Mesenchymal stem cell (in vitro differentiated cells and primary cell): Measurements from ENCODE around the gene PDPN.
A peak's percentile ranks its signal among the peaks of the same experiment; 100 is the strongest.

Experiments used
- DNase-seq: peaks from one replicate; pipeline ENCODE4 v3.0.0-alpha.2; 2013
- H2AFZ ChIP-seq: one replicate; pipeline ENCODE4 v1.6.1; 2013; ENCODE audit warnings: low read depth, mild to moderate bottlenecking, control low read depth, inconsistent platforms, low read length, moderate library complexity
- H2AK5ac ChIP-seq: 2 replicates; pipeline ENCODE4 v1.6.1; 2013; ENCODE audit warnings: low read length, moderate library complexity, mild to moderate bottlenecking, inconsistent platforms; ENCODE audit not compliant: severe bottlenecking
- H2BK120ac ChIP-seq: one replicate; pipeline ENCODE4 v1.6.1; 2013; ENCODE audit warnings: low read depth, mild to moderate bottlenecking, inconsistent platforms, low read length, moderate library complexity
- H2BK12ac ChIP-seq, 2 experiments: one replicate each; pipeline ENCODE4 v1.6.1; 2013; ENCODE audit warnings: inconsistent platforms in 2 of 2, low read length in 2 of 2, mild to moderate bottlenecking in 2 of 2, moderate library complexity in 2 of 2, control low read depth in 1 of 2
- H2BK15ac ChIP-seq: one replicate; pipeline ENCODE4 v1.6.1; 2013; ENCODE audit warnings: mild to moderate bottlenecking, low read depth, inconsistent platforms; ENCODE audit not compliant: poor library complexity, severe bottlenecking
- H2BK5ac ChIP-seq: 2 replicates; pipeline ENCODE4 v1.6.1; 2013; ENCODE audit warnings: low read depth, mild to moderate bottlenecking, low read length, control low read depth, inconsistent platforms; ENCODE audit not compliant: poor library complexity, severe bottlenecking
- H3K14ac ChIP-seq, 2 experiments: one replicate each; pipeline ENCODE4 v1.6.1; 2013; ENCODE audit warnings: inconsistent platforms in 2 of 2, low read length in 2 of 2, control low read depth in 1 of 2, mild to moderate bottlenecking in 1 of 2, moderate library complexity in 1 of 2
- H3K18ac ChIP-seq, 2 experiments: one replicate each; pipeline ENCODE4 v1.6.1; 2013; ENCODE audit warnings: inconsistent platforms in 2 of 2, low read length in 2 of 2, control low read depth in 1 of 2, low read depth in 1 of 2, mild to moderate bottlenecking in 1 of 2
- H3K23ac ChIP-seq, 2 experiments: one replicate each; pipeline ENCODE4 v1.6.1; 2013; ENCODE audit warnings: inconsistent platforms in 2 of 2, low read length in 2 of 2, mild to moderate bottlenecking in 2 of 2, moderate library complexity in 2 of 2, control low read depth in 1 of 2
- H3K27ac ChIP-seq: 2 replicates; pipeline ENCODE4 v1.5.1; 2013; ENCODE audit warnings: mild to moderate bottlenecking, moderate library complexity, low read length, control low read depth, inconsistent platforms; ENCODE audit not compliant: poor library complexity, severe bottlenecking
- H3K27me3 ChIP-seq, 2 experiments: 2 replicates each; pipeline versions ENCODE4 v1.6.1 to v1.7.0; 2013; ENCODE audit warnings: low read length in 2 of 2, mild to moderate bottlenecking in 2 of 2, moderate library complexity in 2 of 2, control low read depth in 1 of 2, inconsistent platforms in 1 of 2; ENCODE audit not compliant: control insufficient read depth in 1 of 2, insufficient read depth in 1 of 2
- H3K36me3 ChIP-seq, 2 experiments: 2 replicates each; pipeline versions ENCODE4 v1.6.1 to v1.7.0; 2013; ENCODE audit warnings: low read length in 2 of 2, control low read depth in 1 of 2, inconsistent platforms in 1 of 2, low read depth in 1 of 2, mild to moderate bottlenecking in 1 of 2; ENCODE audit not compliant: insufficient read depth in 2 of 2, control insufficient read depth in 1 of 2
- H3K4ac ChIP-seq, 2 experiments: one replicate each; pipeline ENCODE4 v1.6.1; 2013; ENCODE audit warnings: inconsistent platforms in 2 of 2, low read length in 2 of 2, mild to moderate bottlenecking in 2 of 2, moderate library complexity in 2 of 2, control low read depth in 1 of 2, low read depth in 1 of 2
- H3K4me1 ChIP-seq: 2 replicates; pipeline ENCODE4 v1.6.1; 2013; ENCODE audit warnings: low read depth, low read length, control low read depth; ENCODE audit not compliant: control insufficient read depth, insufficient read depth
- H3K4me2 ChIP-seq: 2 replicates; pipeline ENCODE4 v1.6.1; 2013; ENCODE audit warnings: low read length, mild to moderate bottlenecking, inconsistent platforms; ENCODE audit not compliant: poor library complexity, severe bottlenecking
- H3K4me3 ChIP-seq, 2 experiments: 2 replicates each; pipeline versions ENCODE4 v1.5.1 to v1.7.0; 2013; ENCODE audit warnings: low read length in 2 of 2, mild to moderate bottlenecking in 2 of 2, control low read depth in 1 of 2, low read depth in 1 of 2; ENCODE audit not compliant: insufficient read depth in 1 of 2
- H3K79me1 ChIP-seq: replicated peaks from 2 replicates; pipeline ENCODE4 v1.6.1; 2013; ENCODE audit warnings: mild to moderate bottlenecking, control low read depth, low read length, inconsistent platforms; ENCODE audit not compliant: poor library complexity, severe bottlenecking
- H3K9ac ChIP-seq: 2 replicates; pipeline ENCODE4 v1.7.0; 2013; ENCODE audit warnings: mild to moderate bottlenecking, low read length, moderate library complexity
- H3K9me3 ChIP-seq: 2 replicates; pipeline ENCODE4 v1.7.0; 2013; ENCODE audit warnings: mild to moderate bottlenecking, low read length; ENCODE audit not compliant: control insufficient read depth
- H4K8ac ChIP-seq: one replicate; pipeline ENCODE4 v1.6.1; 2013; ENCODE audit warnings: inconsistent platforms, mild to moderate bottlenecking, low read length, moderate library complexity
- H4K91ac ChIP-seq: one replicate; pipeline ENCODE4 v1.6.1; 2013; ENCODE audit warnings: mild to moderate bottlenecking, low read length, inconsistent platforms
- WGBS: methylation state at CpG from one replicate; pipeline ENCODE4 v1.1.7; 2013; ENCODE audit warnings: mixed read lengths; 5-methylcytosine and 5-hydroxymethylcytosine counted together

The PDPN gene

DNA sequence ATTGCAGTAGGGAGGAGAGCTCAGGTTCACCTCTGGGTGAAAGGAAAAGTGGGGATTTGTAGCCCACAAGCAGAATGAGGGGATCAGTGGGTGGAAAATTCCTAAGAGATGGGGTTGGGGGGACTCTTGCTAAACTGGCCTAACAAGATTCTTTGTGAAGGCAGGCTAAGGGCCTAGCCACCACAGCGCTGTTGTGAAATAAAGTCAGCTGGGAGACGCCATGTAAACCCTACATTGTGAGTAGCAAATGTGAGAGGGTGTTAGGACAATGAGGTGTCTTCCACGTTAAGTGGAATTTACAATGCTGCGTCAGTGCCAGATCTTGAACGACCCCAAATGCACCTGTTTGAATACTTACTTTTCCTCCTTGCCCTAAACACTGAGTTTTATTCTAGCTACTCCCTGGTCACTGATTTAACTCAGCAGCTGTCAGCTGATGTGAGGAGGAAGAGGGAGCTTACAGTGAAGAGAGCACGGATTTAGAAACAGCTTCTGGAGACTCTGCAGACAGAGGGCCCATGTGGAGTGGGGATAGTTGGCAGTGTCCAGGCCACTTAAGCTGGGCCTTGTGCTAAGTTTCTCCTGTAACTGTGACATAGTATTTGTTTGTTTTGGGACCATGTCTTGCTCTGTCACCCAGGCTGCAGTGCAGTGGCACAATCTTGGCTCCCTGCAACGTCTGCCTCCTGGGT lies 17.3 kb downstream of the PDPN start:
- Histone ChIP-seq H3K4me1 (no peaks in the 10 kb centered on the region), H4K91ac (no peak overlapping the region), H4K8ac (no peak overlapping the region), H2BK5ac (no peak overlapping the region), H2BK15ac (no peak overlapping the region), H3K36me3 (peaks cover 0 to 5% of the 10 kb centered on the region in 2 experiments), H2BK120ac (no peak overlapping the region), H3K27ac (no peak overlapping the region), H2AFZ (no peak overlapping the region), H3K79me1 (no peaks in the 10 kb centered on the region), H3K18ac (no peak overlapping the region), H2AK5ac (no peak overlapping the region), H3K4me3 (no peak overlapping the region), H2BK12ac (no peak overlapping the region), H3K27me3 (no peaks in the 10 kb centered on the region), H3K9me3 (no peaks in the 10 kb centered on the region), H3K4ac (peak overlapping the region in 1 of 2 experiments; percentile 41), H3K23ac (no peak overlapping the region), H3K4me2 (no peak overlapping the region), H3K9ac (no peak overlapping the region), H3K14ac (no peak overlapping the region)
- WGBS = 74% methylated on average over 7 of the region's 7 CpGs
- no peak for DNase-seq

GRCh38 chr1:13604176-13604575 lies 20.5 kb downstream of the PDPN start:
- Histone ChIP-seq H3K4me2 (no peak overlapping the region), H4K8ac (no peak overlapping the region), H3K79me1 (no peaks in the 10 kb centered on the region), H3K4ac (no peak overlapping the region), H2AFZ (no peak overlapping the region), H2BK120ac (no peak overlapping the region), H3K23ac (no peak overlapping the region), H3K27me3 (no peaks in the 10 kb centered on the region), H3K4me3 (no peak overlapping the region), H3K14ac (no peak overlapping the region), H2BK15ac (no peak overlapping the region), H2BK5ac (no peak overlapping the region), H3K4me1 (no peaks in the 10 kb centered on the region), H3K36me3 (peaks cover 0 to 18% of the 10 kb centered on the region in 2 experiments), H3K9ac (peak overlapping the region; percentile 84), H4K91ac (no peak overlapping the region), H2BK12ac (no peak overlapping the region), H3K18ac (no peak overlapping the region), H3K27ac (no peak overlapping the region), H2AK5ac (no peak overlapping the region), H3K9me3 (no peaks in the 10 kb centered on the region)
- 88% methylated on average over 4 of the region's 5 CpGs for WGBS
- DNase-seq = no peak

GRCh38 chr1:13604721-13605120 lies 21.1 kb downstream of the PDPN start:
- no peak overlapping the region for H2BK15ac ChIP-seq
- no peak for DNase-seq
- no peak overlapping the region for H3K14ac ChIP-seq
- H3K9me3 ChIP-seq = no peaks in the 10 kb centered on the region
- H2BK120ac ChIP-seq = no peak overlapping the region
- no peaks in the 10 kb centered on the region for H3K79me1 ChIP-seq
- no peak overlapping the region for H4K8ac ChIP-seq
- no peak overlapping the region for H3K4me3 ChIP-seq
- H3K23ac ChIP-seq = no peak overlapping the region
- 84% methylated on average over 3 of the region's 3 CpGs for WGBS
- no peak overlapping the region for H4K91ac ChIP-seq
- no peak overlapping the region for H2AK5ac ChIP-seq
- H2BK12ac ChIP-seq = no peak overlapping the region
- no peak overlapping the region for H2AFZ ChIP-seq
- peaks cover 0 to 23% of the 10 kb centered on the region in 2 experiments for H3K36me3 ChIP-seq
- H3K18ac ChIP-seq = no peak overlapping the region
- H2BK5ac ChIP-seq = no peak overlapping the region
- no peaks in the 10 kb centered on the region for H3K27me3 ChIP-seq
- no peaks in the 10 kb centered on the region for H3K4me1 ChIP-seq
- no peak overlapping the region for H3K4me2 ChIP-seq
- H3K27ac ChIP-seq = no peak overlapping the region
- H3K9ac ChIP-seq = peak overlapping the region; percentile 84
- no peak overlapping the region for H3K4ac ChIP-seq

DNA sequence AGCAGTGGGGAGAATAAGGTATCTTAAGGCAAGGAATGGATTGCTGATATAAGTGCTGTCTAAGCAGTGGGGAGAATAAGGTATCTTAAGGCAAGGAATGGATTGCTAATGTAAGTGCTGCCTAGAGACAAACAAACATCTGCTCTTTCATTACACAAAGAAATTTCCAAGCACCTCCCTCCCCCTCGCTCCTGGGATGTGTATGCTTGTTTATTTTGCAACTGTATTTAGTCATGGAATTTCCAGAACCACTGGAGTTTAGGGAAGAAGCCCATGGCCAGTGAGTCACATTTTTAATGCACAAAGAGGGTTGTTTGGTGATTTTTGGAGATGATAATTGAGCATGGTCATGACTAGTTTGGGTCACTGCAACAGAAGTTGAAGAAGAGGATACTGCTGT lies 21.5 kb downstream of the PDPN start:
- no peak overlapping the region for H3K4ac ChIP-seq
- no peak overlapping the region for H3K4me2 ChIP-seq
- no peak overlapping the region for H2BK5ac ChIP-seq
- no peak overlapping the region for H3K14ac ChIP-seq
- H3K4me1 ChIP-seq = no peaks in the 10 kb centered on the region
- 13% methylated on average over 1 of the region's 1 CpG for WGBS
- H2AK5ac ChIP-seq = no peak overlapping the region
- no peak overlapping the region for H2BK120ac ChIP-seq
- no peak overlapping the region for H3K23ac ChIP-seq
- no peaks in the 10 kb centered on the region for H3K9me3 ChIP-seq
- no peak overlapping the region for H3K18ac ChIP-seq
- peak overlapping the region; percentile 84 for H3K9ac ChIP-seq
- H3K79me1 ChIP-seq = no peaks in the 10 kb centered on the region
- no peak overlapping the region for H4K91ac ChIP-seq
- H3K4me3 ChIP-seq = no peak overlapping the region
- H3K27ac ChIP-seq = no peak overlapping the region
- peak; percentile 97 for DNase-seq
- H2AFZ ChIP-seq = no peak overlapping the region
- H4K8ac ChIP-seq = no peak overlapping the region
- H3K27me3 ChIP-seq = no peaks in the 10 kb centered on the region
- no peak overlapping the region for H2BK12ac ChIP-seq
- H2BK15ac ChIP-seq = no peak overlapping the region
- H3K36me3 ChIP-seq = peaks cover 0 to 27% of the 10 kb centered on the region in 2 experiments
